Neural progenitor cell (in vitro differentiated cells): ENCODE measurements around the gene TRIM64.
"Not testable (repeated sequence)": the region's sequence is repeated elsewhere in the genome, so short reads cannot be mapped to it uniquely, and the experiment has no call there.

Experiments used
- CTCF ChIP-seq: fragments of 200-600 bp; sonication (generic); IDR thresholded peaks from 2 replicates; pipeline ENCODE4 v1.5.1; 2017; ENCODE audit warnings: antibody characterized with exemption, mild to moderate bottlenecking
- EZH2 ChIP-seq: fragments of 200-600 bp; sonication (generic); IDR thresholded peaks from 2 replicates; pipeline ENCODE4 v1.6.1; 2017; ENCODE audit warnings: antibody characterized with exemption, mild to moderate bottlenecking, moderate library complexity
- EZH2phosphoT487 ChIP-seq: fragments of 200-600 bp; sonication (generic); IDR thresholded peaks from 2 replicates; pipeline ENCODE4 v1.6.1; 2017; ENCODE audit warnings: antibody characterized with exemption

GRCh38 chr11:89923764-89924163, 42.1 kb upstream of the TRIM64 start, which contains the start of gene TRIM49D2:
- not testable (repeated sequence) for TF ChIP-seq CTCF, EZH2, EZH2phosphoT487
